H9 (cell line): Measurements from ENCODE around the gene AK9. TPM values are rescaled to one million over a fixed set of nuclear protein-coding genes. Genes with fewer than 3 reads are reported as not detected.

ENCODE experiments used
- DNase-seq: peaks from one replicate; pipeline ENCODE4 v3.0.0-alpha.2; 2017
- H2AFZ ChIP-seq: one replicate; pipeline ENCODE4 v1.6.1; 2013; ENCODE audit warnings: mild to moderate bottlenecking, low read length, control low read depth, moderate library complexity
- H2AK5ac ChIP-seq: 2 replicates; pipeline ENCODE4 v1.6.1; 2013; ENCODE audit warnings: low read length, control low read depth, mixed read lengths; ENCODE audit not compliant: insufficient read length
- H2BK120ac ChIP-seq: one replicate; pipeline ENCODE4 v1.6.1; 2013; ENCODE audit warnings: low read depth, mild to moderate bottlenecking, low read length, control low read depth, inconsistent platforms; ENCODE audit not compliant: poor library complexity, severe bottlenecking
- H2BK12ac ChIP-seq: 2 replicates; pipeline ENCODE4 v1.6.1; 2013; ENCODE audit warnings: low read length, control low read depth, mixed read lengths, low read depth; ENCODE audit not compliant: insufficient read length
- H2BK15ac ChIP-seq: 2 replicates; pipeline ENCODE4 v1.6.1; 2013; ENCODE audit warnings: low read depth, low read length, control low read depth
- H2BK20ac ChIP-seq: one replicate; pipeline ENCODE4 v1.6.1; 2013; ENCODE audit warnings: low read depth, mild to moderate bottlenecking, low read length, control low read depth, inconsistent platforms; ENCODE audit not compliant: poor library complexity, severe bottlenecking
- H2BK5ac ChIP-seq: 2 replicates; pipeline ENCODE4 v1.6.1; 2013; ENCODE audit warnings: low read length, control low read depth, mixed read lengths; ENCODE audit not compliant: insufficient read length
- H3K14ac ChIP-seq: 2 replicates; pipeline ENCODE4 v1.6.1; 2013; ENCODE audit warnings: low read length, control low read depth; ENCODE audit not compliant: insufficient read depth
- H3K18ac ChIP-seq: 2 replicates; pipeline ENCODE4 v1.6.1; 2013; ENCODE audit warnings: low read depth, mild to moderate bottlenecking, mixed read lengths, low read length, control low read depth; ENCODE audit not compliant: insufficient read length
- H3K23ac ChIP-seq: 2 replicates; pipeline ENCODE4 v1.6.1; 2013; ENCODE audit warnings: low read length, control low read depth, mixed read lengths, low read depth; ENCODE audit not compliant: insufficient read length
- H3K23me2 ChIP-seq: 2 replicates; pipeline ENCODE4 v1.6.1; 2013; ENCODE audit warnings: low read depth, mild to moderate bottlenecking, mixed read lengths, low read length, control low read depth; ENCODE audit not compliant: insufficient read length, poor library complexity, severe bottlenecking
- H3K27ac ChIP-seq: 2 replicates; pipeline ENCODE4 v1.5.1; 2013; ENCODE audit warnings: low read length, control low read depth, mixed read lengths, low read depth; ENCODE audit not compliant: insufficient read length
- H3K27me3 ChIP-seq: 2 replicates; pipeline ENCODE4 v1.6.1; 2013; ENCODE audit warnings: low read length, control low read depth, inconsistent platforms; ENCODE audit not compliant: insufficient read depth
- H3K4ac ChIP-seq: 2 replicates; pipeline ENCODE4 v1.6.1; 2013; ENCODE audit warnings: low read depth, mild to moderate bottlenecking, control low read depth, inconsistent platforms, low read length, moderate library complexity
- H3K4me1 ChIP-seq: 2 replicates; pipeline ENCODE4 v1.6.1; 2013; ENCODE audit warnings: low read length, control low read depth, inconsistent platforms; ENCODE audit not compliant: insufficient read depth
- H3K4me2 ChIP-seq: 2 replicates; pipeline ENCODE4 v1.6.1; 2013; ENCODE audit warnings: low read length, control low read depth, mixed read lengths; ENCODE audit not compliant: insufficient read length, insufficient read depth
- H3K56ac ChIP-seq: 2 replicates; pipeline ENCODE4 v1.6.1; 2013; ENCODE audit warnings: low read depth, mild to moderate bottlenecking, mixed read lengths, low read length, control low read depth; ENCODE audit not compliant: insufficient read length
- H3K79me1 ChIP-seq: 2 replicates; pipeline ENCODE4 v1.6.1; 2013; ENCODE audit warnings: low read depth, mild to moderate bottlenecking, moderate library complexity, low read length, control low read depth, inconsistent platforms; ENCODE audit not compliant: insufficient read depth, poor library complexity, severe bottlenecking
- H3K79me2 ChIP-seq: 2 replicates; pipeline ENCODE4 v1.6.1; 2013; ENCODE audit warnings: low read length, control low read depth, inconsistent platforms; ENCODE audit not compliant: insufficient read depth
- H3K9ac ChIP-seq: 2 replicates; pipeline ENCODE4 v1.6.1; 2013; ENCODE audit warnings: low read length, control low read depth, mixed read lengths; ENCODE audit not compliant: insufficient read length; ENCODE audit errors: extremely low read depth
- H3K9me3 ChIP-seq: one replicate; pipeline ENCODE4 v1.6.1; 2013; ENCODE audit warnings: low read depth, low read length, inconsistent platforms; ENCODE audit not compliant: control insufficient read depth
- H3T11ph ChIP-seq: one replicate; pipeline ENCODE4 v1.6.1; 2013; ENCODE audit warnings: mild to moderate bottlenecking, low read length, control low read depth, inconsistent platforms
- H4K20me1 ChIP-seq: one replicate; pipeline ENCODE4 v1.6.1; 2013; ENCODE audit not compliant: control insufficient read depth, insufficient read length, insufficient read depth
- H4K5ac ChIP-seq: 2 replicates; pipeline ENCODE4 v1.6.1; 2013; ENCODE audit warnings: low read depth, mild to moderate bottlenecking, mixed read lengths, low read length, control low read depth; ENCODE audit not compliant: insufficient read length
- H4K8ac ChIP-seq: replicated peaks from 2 replicates; pipeline ENCODE4 v1.6.1; 2013; ENCODE audit warnings: low read length, control low read depth, mixed read lengths, low read depth; ENCODE audit not compliant: insufficient read length
- H4K91ac ChIP-seq: 2 replicates; pipeline ENCODE4 v1.6.1; 2013; ENCODE audit warnings: low read depth, mild to moderate bottlenecking, moderate library complexity, mixed read lengths, low read length, control low read depth; ENCODE audit not compliant: insufficient read length
- H3K27ac Mint-ChIP-seq, 3 experiments: 2 replicates in 2 of 3; 3 replicates in 1 of 3; pipeline ENCODE4 v1.8.0; 2020 to 2021; ENCODE audit warnings: mixed read lengths in 3 of 3, mild to moderate bottlenecking in 1 of 3, moderate library complexity in 1 of 3
- H3K27me3 Mint-ChIP-seq: 2 replicates; pipeline ENCODE4 v1.8.0; 2021; ENCODE audit warnings: low read depth, mild to moderate bottlenecking, moderate library complexity, mixed read lengths
- H3K36me3 Mint-ChIP-seq, 3 experiments: 2 replicates in 2 of 3; 3 replicates in 1 of 3; pipeline ENCODE4 v1.8.0; 2020 to 2021; ENCODE audit warnings: low read depth in 3 of 3, mixed read lengths in 3 of 3; ENCODE audit not compliant: insufficient read depth in 1 of 3
- H3K4me1 Mint-ChIP-seq, 2 experiments: 2 replicates each; pipeline ENCODE4 v1.8.0; 2020; ENCODE audit warnings: mixed read lengths in 2 of 2
- H3K4me3 Mint-ChIP-seq, 2 experiments: 2 replicates in 1 of 2; 3 replicates in 1 of 2; pipeline ENCODE4 v1.8.0; 2020 to 2021; ENCODE audit warnings: mild to moderate bottlenecking in 2 of 2, mixed read lengths in 2 of 2, moderate library complexity in 1 of 2
- H3K9me3 Mint-ChIP-seq, 2 experiments: 2 replicates in 1 of 2; 3 replicates in 1 of 2; pipeline ENCODE4 v1.8.0; 2020; ENCODE audit warnings: mild to moderate bottlenecking in 2 of 2, mixed read lengths in 2 of 2, moderate library complexity in 1 of 2
- total RNA-seq: library from RNA; stranded (reverse); gene quantifications from 2 replicates; pipeline ENCODE4 v1.2.1, GENCODE V29; 2021
- TF ChIP-seq, protein P1 (sequence below): fragments of 200-600 bp; sonication (generic); conservative IDR thresholded peaks from 3 replicates; pipeline ENCODE4 v1.8.0; 2021; ENCODE audit warnings: antibody characterized with exemption, mild to moderate bottlenecking

The AK9 gene
- total RNA-seq, 1 experiment from 2014 or later, result 2.3 TPM

DNA sequence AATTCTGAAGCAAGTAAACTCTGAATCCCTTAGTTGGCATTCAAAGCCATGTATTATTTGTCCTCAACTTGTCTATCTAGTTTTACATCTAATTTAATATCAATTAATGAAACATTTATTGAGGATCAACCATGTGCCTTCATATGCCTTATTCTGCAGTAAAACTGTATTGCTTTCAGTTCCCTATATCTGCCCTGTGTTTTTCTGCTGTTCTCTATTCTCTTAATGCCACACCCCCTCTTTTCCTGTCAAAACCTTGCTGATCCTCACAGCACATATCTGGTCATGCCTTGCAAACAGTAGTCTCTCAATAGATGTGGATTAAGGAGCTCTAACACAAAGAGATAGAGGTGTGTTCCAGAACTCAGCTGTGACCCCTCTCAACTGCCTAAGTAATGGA, 2.1 kb upstream of the AK9 start:
- peaks cover 6% of the 10 kb centered on the region for H3K27me3 Mint-ChIP-seq
- no peak overlapping the region for H4K8ac ChIP-seq
- H3K4ac ChIP-seq, result no peak overlapping the region
- no peak overlapping the region for H2BK15ac ChIP-seq
- H2BK120ac ChIP-seq, result no peak overlapping the region
- H3K36me3 Mint-ChIP-seq, result peaks cover 5 to 14% (median 7%) of the 10 kb centered on the region in 3 experiments; a peak in 4 of 7 replicates
- H3K4me2 ChIP-seq, result no peak overlapping the region
- peaks cover 0 to 3% of the 10 kb centered on the region in 2 experiments; a peak in 2 of 5 replicates for H3K9me3 Mint-ChIP-seq
- no peak overlapping the region for H2BK12ac ChIP-seq
- H3K56ac ChIP-seq, result no peak overlapping the region
- H3K23me2 ChIP-seq, result peaks cover 11% of the 10 kb centered on the region
- H3K9ac ChIP-seq, result no peak overlapping the region
- H4K5ac ChIP-seq, result no peak overlapping the region
- H2AFZ ChIP-seq, result no peak overlapping the region
- no peak for DNase-seq
- 0 out of 2 replicates have a peak, but pooled peaks cover 2% of the 10 kb centered on the region for H3K4me1 ChIP-seq
- no peaks in the 10 kb centered on the region for H3K27me3 ChIP-seq
- H3T11ph ChIP-seq, result no peak overlapping the region
- no peak overlapping the region for H4K91ac ChIP-seq
- H3K27ac ChIP-seq, result no peak overlapping the region
- H3K4me3 Mint-ChIP-seq, result 0 out of 5 replicates have a peak overlapping the region, but pooled peaks of 1 of the 2 experiments have one; percentile 5
- no peak overlapping the region for H2BK20ac ChIP-seq
- H3K79me2 ChIP-seq, result peaks cover 2% of the 10 kb centered on the region; the same call in 1 of the 2 replicates
- H3K14ac ChIP-seq, result no peak overlapping the region
- H3K23ac ChIP-seq, result no peak overlapping the region
- H2AK5ac ChIP-seq, result no peak overlapping the region
- peaks cover 18 to 19% of the 10 kb centered on the region in 2 experiments for H3K4me1 Mint-ChIP-seq
- H3K79me1 ChIP-seq, result no peaks in the 10 kb centered on the region
- no peaks in the 10 kb centered on the region for H3K9me3 ChIP-seq
- no peaks in the 10 kb centered on the region for H4K20me1 ChIP-seq
- H3K27ac Mint-ChIP-seq, result no peak overlapping the region; a peak in 1 of 7 replicates
- TF ChIP-seq, protein P1, sequence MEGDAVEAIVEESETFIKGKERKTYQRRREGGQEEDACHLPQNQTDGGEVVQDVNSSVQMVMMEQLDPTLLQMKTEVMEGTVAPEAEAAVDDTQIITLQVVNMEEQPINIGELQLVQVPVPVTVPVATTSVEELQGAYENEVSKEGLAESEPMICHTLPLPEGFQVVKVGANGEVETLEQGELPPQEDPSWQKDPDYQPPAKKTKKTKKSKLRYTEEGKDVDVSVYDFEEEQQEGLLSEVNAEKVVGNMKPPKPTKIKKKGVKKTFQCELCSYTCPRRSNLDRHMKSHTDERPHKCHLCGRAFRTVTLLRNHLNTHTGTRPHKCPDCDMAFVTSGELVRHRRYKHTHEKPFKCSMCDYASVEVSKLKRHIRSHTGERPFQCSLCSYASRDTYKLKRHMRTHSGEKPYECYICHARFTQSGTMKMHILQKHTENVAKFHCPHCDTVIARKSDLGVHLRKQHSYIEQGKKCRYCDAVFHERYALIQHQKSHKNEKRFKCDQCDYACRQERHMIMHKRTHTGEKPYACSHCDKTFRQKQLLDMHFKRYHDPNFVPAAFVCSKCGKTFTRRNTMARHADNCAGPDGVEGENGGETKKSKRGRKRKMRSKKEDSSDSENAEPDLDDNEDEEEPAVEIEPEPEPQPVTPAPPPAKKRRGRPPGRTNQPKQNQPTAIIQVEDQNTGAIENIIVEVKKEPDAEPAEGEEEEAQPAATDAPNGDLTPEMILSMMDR, result no peak
- no peak overlapping the region for H3K18ac ChIP-seq
- no peak overlapping the region for H2BK5ac ChIP-seq
